ENCODE data around the gene SUOX.

GRCh38 chr12:56017181-56017580 is 20.1 kb downstream of the SUOX start:
- TF ChIP-seq CTCF (IDR thresholded peaks at IDR 0.05) (no peak), POLR2A (IDR thresholded peaks at IDR 0.05) (no peak)

All from heart left ventricle (tissue), 13 donors.